Ishikawa (cell line): ENCODE measurements around the gene CTAG1B.

Experiments
- CEBPB ChIP-seq: IDR thresholded peaks from 2 replicates; pipeline ENCODE4 v1.6.1; 2012
- TAF1 ChIP-seq: IDR thresholded peaks from 2 replicates; pipeline ENCODE4 v1.6.1; 2012; ENCODE audit warnings: low read depth, mild to moderate bottlenecking
- ZBTB7A ChIP-seq: IDR thresholded peaks from 2 replicates; pipeline ENCODE4 v1.6.1; 2012; ENCODE audit warnings: low read depth

DNA sequence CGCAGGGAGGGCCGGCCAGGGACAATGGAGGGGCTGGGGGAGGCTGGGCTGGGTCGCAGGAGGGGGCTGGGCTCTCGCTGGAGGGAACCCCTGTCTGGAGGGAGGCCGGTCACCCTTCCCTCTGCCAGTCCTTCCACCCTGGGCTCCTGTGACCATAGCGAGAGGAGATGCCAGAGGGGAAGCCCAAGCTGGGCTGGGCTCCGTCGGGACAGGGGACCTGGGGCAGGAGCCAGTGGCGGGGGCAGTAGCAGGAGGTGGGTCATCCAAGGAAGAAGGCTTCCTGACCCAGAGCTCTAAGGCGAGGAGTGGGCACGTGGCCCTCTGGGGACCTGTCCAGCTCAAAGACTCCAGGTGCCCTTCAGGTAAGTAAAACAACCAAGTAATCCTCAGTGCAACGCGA is 16.9 kb downstream of the CTAG1B start:
- TF ChIP-seq ZBTB7A (no peak), TAF1 (no peak), CEBPB (no peak)
